Hindlimb muscle (tissue), 1 donor: ENCODE data around the gene DGUOK. TPM values are rescaled to one million over a fixed set of nuclear protein-coding genes. Genes with fewer than 3 reads are reported as not detected.
"Not testable (repeated sequence)": the region's sequence is repeated elsewhere in the genome, so short reads cannot be mapped to it uniquely, and the experiment has no call there.

ENCODE experiments used
- DNase-seq: peaks from one replicate; pipeline ENCODE4 v3.0.0-alpha.2; 2013
- polyA plus RNA-seq: library from polyadenylated mRNA; unstranded; fragments of 120-200 nt; gene quantifications from one replicate; pipeline ENCODE4 v1.2.1, GENCODE V29; 2013; ENCODE audit not compliant: insufficient read length

The DGUOK gene
- polyA plus RNA-seq, 1 donor: 37.4 TPM

GRCh38 chr2:73921581-73921980 lies 5.1 kb upstream of the DGUOK start:
- DNase-seq: no peak

- no peak for DNase-seq
These were observed 4.0 kb upstream of the DGUOK start for GRCh38 chr2:73922681-73923080.

- DNase-seq: no peak
These were observed 1.5 kb upstream of the DGUOK start for GRCh38 chr2:73925033-73925704.

- no peak for DNase-seq
These were observed 707 bp upstream of the DGUOK start for GRCh38 chr2:73925853-73926492.

GRCh38 chr2:73927344-73927743 lies 664 bp downstream of the DGUOK start:
- DNase-seq: no peak

- DNase-seq: no peak
These were observed 2.3 kb downstream of the DGUOK start for GRCh38 chr2:73928963-73929347.

GRCh38 chr2:73930386-73930785 lies 3.7 kb downstream of the DGUOK start:
- DNase-seq: no peak

- no peak for DNase-seq
These were observed 5.1 kb downstream of the DGUOK start for GRCh38 chr2:73931531-73932500.

- no peak for DNase-seq
These were observed 6.5 kb downstream of the DGUOK start for GRCh38 chr2:73933194-73933593.

- DNase-seq: no peak
These were observed 9.0 kb downstream of the DGUOK start for GRCh38 chr2:73935641-73936040.

GRCh38 chr2:73937103-73937885 lies 10.6 kb downstream of the DGUOK start:
- no peak for DNase-seq

- no peak for DNase-seq
These were observed 11.2 kb downstream of the DGUOK start for GRCh38 chr2:73937899-73938298.

GRCh38 chr2:73938718-73939352 lies 12.2 kb downstream of the DGUOK start:
- DNase-seq: no peak

- no peak for DNase-seq
These were observed 12.7 kb downstream of the DGUOK start for GRCh38 chr2:73939419-73939818.

- DNase-seq: not testable (repeated sequence)
These were observed 13.4 kb downstream of the DGUOK start for GRCh38 chr2:73940066-73940465.

- no peak for DNase-seq
These were observed 16.0 kb downstream of the DGUOK start for GRCh38 chr2:73942664-73943063.

- DNase-seq: no peak
These were observed 18.0 kb downstream of the DGUOK start for GRCh38 chr2:73944714-73945113.

- DNase-seq: no peak
These were observed 19.5 kb downstream of the DGUOK start for GRCh38 chr2:73946215-73946614.

GRCh38 chr2:73946666-73947065 lies 20.0 kb downstream of the DGUOK start:
- DNase-seq: no peak

- no peak for DNase-seq
These were observed 20.8 kb downstream of the DGUOK start for GRCh38 chr2:73947412-73948018.

- no peak for DNase-seq
These were observed 23.1 kb downstream of the DGUOK start for GRCh38 chr2:73949802-73950201.
